Measurements from ENCODE around the gene USP32.
"Not testable (repeated sequence)": the region's sequence is repeated elsewhere in the genome, so short reads cannot be mapped to it uniquely, and the experiment has no call there.

The USP32 gene

GRCh38 chr17:60293580-60294335 lies 98.2 kb downstream of the USP32 start:
- DNase-seq, result no peak

GRCh38 chr17:60292697-60293096 lies 99.2 kb downstream of the USP32 start:
- no peak for DNase-seq

GRCh38 chr17:60284709-60285108 lies 107.2 kb downstream of the USP32 start:
- no peak for DNase-seq

GRCh38 chr17:60283816-60284215 lies 108.1 kb downstream of the USP32 start:
- no peak for DNase-seq

GRCh38 chr17:60280673-60281072 lies 111.3 kb downstream of the USP32 start:
- DNase-seq, result no peak

- DNase-seq, result no peak
Measured at GRCh38 chr17:60278237-60278636, 113.7 kb downstream of the USP32 start.

GRCh38 chr17:60277258-60277657 lies 114.7 kb downstream of the USP32 start:
- DNase-seq, result no peak

GRCh38 chr17:60269417-60269816 lies 122.5 kb downstream of the USP32 start:
- DNase-seq, result no peak

- DNase-seq, result no peak
Measured at GRCh38 chr17:60260540-60260939, 131.4 kb downstream of the USP32 start.

- no peak for DNase-seq
Measured at GRCh38 chr17:60258313-60258712, 133.6 kb downstream of the USP32 start.

GRCh38 chr17:60256174-60256573 lies 135.8 kb downstream of the USP32 start:
- DNase-seq, result no peak

GRCh38 chr17:60253048-60253447 lies 138.9 kb downstream of the USP32 start:
- DNase-seq, result no peak

GRCh38 chr17:60252459-60252858 lies 139.5 kb downstream of the USP32 start:
- no peak for DNase-seq

GRCh38 chr17:60249290-60249826 lies 142.6 kb downstream of the USP32 start:
- DNase-seq, result no peak

- DNase-seq, result no peak
Measured at GRCh38 chr17:60248618-60249289, 143.2 kb downstream of the USP32 start.

GRCh38 chr17:60247836-60248461 lies 144.0 kb downstream of the USP32 start:
- no peak for DNase-seq

GRCh38 chr17:60244656-60245055 lies 147.3 kb downstream of the USP32 start:
- DNase-seq, result no peak

GRCh38 chr17:60240290-60240689 lies 151.6 kb downstream of the USP32 start:
- DNase-seq, result no peak

- no peak for DNase-seq
Measured at GRCh38 chr17:60231691-60232090, 160.2 kb downstream of the USP32 start.

- DNase-seq, result peak; percentile 53
Measured at GRCh38 chr17:60231234-60231633, 160.7 kb downstream of the USP32 start.

GRCh38 chr17:60230358-60230757 lies 161.6 kb downstream of the USP32 start:
- DNase-seq, result no peak

- peak; percentile 47 for DNase-seq
Measured at GRCh38 chr17:60229188-60229802, 162.6 kb downstream of the USP32 start.

GRCh38 chr17:60227276-60227675 lies 164.7 kb downstream of the USP32 start:
- not testable (repeated sequence) for DNase-seq
